ENCODE results near the gene NAPG. TPM values are rescaled to one million over a fixed set of nuclear protein-coding genes. Genes with fewer than 3 reads are reported as not detected.

Gene NAPG
- total RNA-seq, 1 experiment from 2014 or later, result 41.5 TPM

DNA sequence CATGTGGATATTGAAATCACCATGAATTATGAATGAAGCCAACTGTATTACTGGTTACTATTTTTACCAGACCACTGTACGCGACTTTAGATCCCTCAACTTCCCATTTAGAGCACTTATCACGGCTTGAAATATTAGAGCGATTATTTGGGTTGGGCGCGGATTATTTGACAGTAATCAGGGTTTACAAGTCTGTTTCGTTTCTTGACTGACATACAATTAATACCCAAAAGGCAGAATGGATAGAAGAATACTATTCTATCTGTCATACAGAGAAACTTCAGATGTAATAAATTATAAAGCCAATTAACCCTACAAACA lies 496 bp upstream of the NAPG start:
- Histone ChIP-seq H3K36me3 (ENCODE audit: control insufficient read depth, insufficient read depth, low read length) (no peaks in the 10 kb centered on the region), H3K4me3 (ENCODE audit: low read depth, low read length) (peak overlapping the region; percentile 79), H3K27me3 (replicated peaks; ENCODE audit: control insufficient read depth, insufficient read depth, low read length) (peaks cover 1% of the 10 kb centered on the region), H3K9me3 (no peaks in the 10 kb centered on the region), H3K4me1 (peaks cover 6% of the 10 kb centered on the region; the same call in 1 of the 2 replicates)
- Mint-ChIP-seq H3K9me3 (ENCODE audit: unreplicated experiment) (no peaks in the 10 kb centered on the region), H3K27me3 (ENCODE audit: insufficient read depth, unreplicated experiment) (peaks cover 6% of the 10 kb centered on the region), H3K36me3 (ENCODE audit: insufficient read depth, unreplicated experiment) (peaks cover 6% of the 10 kb centered on the region), H3K27ac (ENCODE audit: unreplicated experiment) (no peak overlapping the region), H3K4me1 (ENCODE audit: low read depth, unreplicated experiment) (peaks cover 23% of the 10 kb centered on the region), H3K4me3 (ENCODE audit: unreplicated experiment) (peak overlapping the region; percentile 97)
- BruUV-seq (replicated peaks), result TSS peak; percentile 70
- DNase-seq, result no peak
- ChIA-PET POLR2A (interaction anchor here (0.6 kb wide), 2 partner anchors 21 to 53 kb away, joined by 3 read pairs; no protein-coding TSS in a partner anchor), CTCF (no interaction called here)
- TF ChIP-seq CTCF (IDR thresholded peaks at IDR 0.05; ENCODE audit: insufficient read depth in 1 of 2, low read depth in 1 of 2, low read length in 1 of 2, severe bottlenecking in 1 of 2, unreplicated experiment in 1 of 2), result no peak
- intact Hi-C loops (cut with micrococcal nuclease; ENCODE audit: unreplicated experiment), result no loop called here

GRCh38 chr18:10526561-10526949 lies 728 bp downstream of the NAPG start:
- H3K4me3 Mint-ChIP-seq (ENCODE audit: unreplicated experiment), result peak overlapping the region; percentile 97
- H3K36me3 Mint-ChIP-seq (ENCODE audit: insufficient read depth, unreplicated experiment), result peaks cover 10% of the 10 kb centered on the region
- POLR2A ChIA-PET, result no interaction called here
- peak overlapping the region; percentile 79 for H3K4me3 ChIP-seq (ENCODE audit: low read depth, low read length)
- no peaks in the 10 kb centered on the region for H3K9me3 Mint-ChIP-seq (ENCODE audit: unreplicated experiment)
- H3K36me3 ChIP-seq (ENCODE audit: control insufficient read depth, insufficient read depth, low read length), result no peaks in the 10 kb centered on the region
- CTCF ChIA-PET, result no interaction called here
- intact Hi-C loops (cut with micrococcal nuclease; ENCODE audit: unreplicated experiment), result no loop called here
- H3K27ac Mint-ChIP-seq (ENCODE audit: unreplicated experiment), result peak overlapping the region; percentile 95
- peak in 1 of 2 experiments; percentile 8 for DNase-seq
- H3K4me1 Mint-ChIP-seq (ENCODE audit: low read depth, unreplicated experiment), result peaks cover 23% of the 10 kb centered on the region
- peaks cover 6% of the 10 kb centered on the region; the same call in 1 of the 2 replicates for H3K4me1 ChIP-seq
- peaks cover 5% of the 10 kb centered on the region for H3K27me3 Mint-ChIP-seq (ENCODE audit: insufficient read depth, unreplicated experiment)
- no peak for TF ChIP-seq CTCF (IDR thresholded peaks at IDR 0.05; ENCODE audit: insufficient read depth in 1 of 2, low read depth in 1 of 2, low read length in 1 of 2, severe bottlenecking in 1 of 2, unreplicated experiment in 1 of 2)
- H3K27me3 ChIP-seq (replicated peaks; ENCODE audit: control insufficient read depth, insufficient read depth, low read length), result peaks cover 1% of the 10 kb centered on the region
- H3K9me3 ChIP-seq, result no peaks in the 10 kb centered on the region
- no TSS peak for BruUV-seq (replicated peaks)

DNA sequence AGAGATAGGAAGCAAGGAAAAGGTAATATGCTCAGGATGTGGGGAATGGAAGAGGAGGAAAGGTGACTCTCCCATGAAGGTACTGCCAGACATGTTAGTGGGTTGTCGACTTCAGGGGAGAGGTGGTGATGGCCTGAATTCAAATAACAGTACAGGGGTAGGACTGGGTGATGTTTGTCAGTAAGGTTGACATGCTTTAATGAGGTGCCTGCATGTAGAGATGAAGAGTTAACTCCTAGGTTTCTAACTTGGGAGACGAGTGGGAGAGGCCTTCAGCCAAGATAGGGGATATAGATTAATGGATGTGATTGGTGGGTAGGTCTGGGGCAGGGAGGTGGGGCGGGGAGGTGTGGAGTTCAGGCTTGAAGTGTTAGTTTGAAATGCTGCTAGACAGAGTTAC lies 2.6 kb downstream of the NAPG start:
- ChIA-PET CTCF (no interaction called here), POLR2A (no interaction called here)
- H3K36me3 ChIP-seq (ENCODE audit: control insufficient read depth, insufficient read depth, low read length), result no peaks in the 10 kb centered on the region
- no peak for TF ChIP-seq CTCF (IDR thresholded peaks at IDR 0.05; ENCODE audit: insufficient read depth in 1 of 2, low read depth in 1 of 2, low read length in 1 of 2, severe bottlenecking in 1 of 2, unreplicated experiment in 1 of 2)
- H3K4me3 ChIP-seq (ENCODE audit: low read depth, low read length), result no peak overlapping the region
- no peaks in the 10 kb centered on the region for H3K27me3 ChIP-seq (replicated peaks; ENCODE audit: control insufficient read depth, insufficient read depth, low read length)
- H3K4me1 ChIP-seq, result peaks cover 6% of the 10 kb centered on the region; the same call in 1 of the 2 replicates
- H3K4me3 Mint-ChIP-seq (ENCODE audit: unreplicated experiment), result no peak overlapping the region
- H3K4me1 Mint-ChIP-seq (ENCODE audit: low read depth, unreplicated experiment), result peaks cover 23% of the 10 kb centered on the region
- intact Hi-C loops (cut with micrococcal nuclease; ENCODE audit: unreplicated experiment), result no loop called here
- H3K9me3 ChIP-seq, result no peaks in the 10 kb centered on the region
- H3K9me3 Mint-ChIP-seq (ENCODE audit: unreplicated experiment), result no peaks in the 10 kb centered on the region
- no peak overlapping the region for H3K27ac Mint-ChIP-seq (ENCODE audit: unreplicated experiment)
- DNase-seq, result no peak
- no peaks in the 10 kb centered on the region for H3K27me3 Mint-ChIP-seq (ENCODE audit: insufficient read depth, unreplicated experiment)
- peaks cover 10% of the 10 kb centered on the region for H3K36me3 Mint-ChIP-seq (ENCODE audit: insufficient read depth, unreplicated experiment)
- no TSS peak for BruUV-seq (replicated peaks)
